Iris pigment epithelial cell (primary cell): ENCODE results near the gene TMEM163.
"Not testable (repeated sequence)": the region's sequence is repeated elsewhere in the genome, so short reads cannot be mapped to it uniquely, and the experiment has no call there.

Experiments used
- DNase-seq: peaks from one replicate; pipeline ENCODE4 v3.0.0-alpha.2; 2011; ENCODE audit warnings: low read depth

TMEM163 gene

DNA sequence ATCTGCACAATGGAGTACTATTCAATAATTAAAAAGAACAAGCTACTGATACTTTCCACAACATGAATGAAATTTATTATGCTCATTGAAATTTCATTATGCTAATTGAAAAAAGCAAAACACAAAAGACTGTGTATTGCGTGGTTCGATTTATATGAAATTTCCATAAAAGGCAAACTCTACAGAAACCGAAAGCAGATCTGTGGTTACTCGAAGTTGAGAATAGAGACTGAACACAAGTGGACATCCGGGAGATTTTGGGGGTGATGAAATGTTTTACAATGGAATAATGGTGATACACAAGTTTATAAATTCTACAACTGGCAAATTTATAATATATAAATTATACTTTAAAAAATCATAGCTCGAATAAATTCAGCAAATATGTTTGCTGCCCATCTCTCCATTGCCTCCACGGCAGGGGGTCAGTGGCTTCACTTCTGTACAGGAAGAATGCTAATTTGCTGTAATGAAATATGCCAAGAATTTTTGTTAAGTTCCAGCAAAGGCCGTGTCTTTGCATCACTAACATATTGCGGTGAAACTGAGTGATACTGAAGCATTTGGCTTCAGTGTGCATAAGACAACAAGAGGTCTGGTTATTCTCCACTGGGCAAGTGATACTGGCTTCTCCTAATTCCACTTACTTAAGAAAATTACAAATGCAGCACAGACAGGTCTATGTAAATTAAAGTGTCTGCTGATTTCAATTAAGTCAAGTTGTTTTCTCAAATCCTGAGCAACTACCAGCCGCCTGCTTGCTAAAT lies 96.7 kb downstream of the TMEM163 start:
- peak; percentile 2 for DNase-seq

DNA sequence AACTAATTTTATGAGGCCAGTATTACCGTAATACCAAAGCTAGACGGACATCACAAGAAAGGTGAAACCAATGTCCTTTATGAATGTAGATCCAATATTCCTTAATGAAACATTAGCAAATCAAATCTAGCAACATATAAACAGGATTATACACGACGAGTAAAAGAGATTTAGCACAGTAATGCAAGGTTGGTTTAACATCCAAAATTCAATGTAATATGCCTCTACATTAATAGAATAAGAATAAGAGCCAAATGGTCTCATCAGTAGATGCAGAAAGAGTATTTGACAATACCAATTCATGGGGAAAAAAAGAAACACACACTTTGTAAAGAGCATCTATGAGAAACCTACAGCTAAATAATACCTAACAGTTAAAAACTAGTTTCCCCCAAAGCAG lies 99.5 kb downstream of the TMEM163 start:
- no peak for DNase-seq

- DNase-seq: not testable (repeated sequence)
These were observed 103.3 kb downstream of the TMEM163 start for GRCh38 chr2:134615480-134615879.

DNA sequence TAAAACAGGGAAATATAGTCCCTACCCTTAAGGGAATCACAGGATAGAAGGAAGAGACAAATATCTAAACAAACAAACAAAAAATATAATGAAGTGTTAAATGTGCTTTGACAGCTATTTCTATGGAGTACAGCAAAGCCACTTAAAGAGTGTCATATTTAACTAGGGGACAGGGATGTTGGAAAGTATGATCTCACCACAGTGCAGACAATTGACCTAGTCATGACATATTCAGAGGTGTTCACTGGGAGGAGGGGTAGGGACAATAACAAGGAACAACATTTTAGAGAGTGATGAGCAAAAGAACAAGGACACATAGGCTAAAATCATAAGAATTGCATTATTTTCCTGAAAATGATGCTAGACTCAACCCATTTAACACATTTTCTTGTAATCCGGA lies 107.5 kb downstream of the TMEM163 start:
- DNase-seq: no peak

DNA sequence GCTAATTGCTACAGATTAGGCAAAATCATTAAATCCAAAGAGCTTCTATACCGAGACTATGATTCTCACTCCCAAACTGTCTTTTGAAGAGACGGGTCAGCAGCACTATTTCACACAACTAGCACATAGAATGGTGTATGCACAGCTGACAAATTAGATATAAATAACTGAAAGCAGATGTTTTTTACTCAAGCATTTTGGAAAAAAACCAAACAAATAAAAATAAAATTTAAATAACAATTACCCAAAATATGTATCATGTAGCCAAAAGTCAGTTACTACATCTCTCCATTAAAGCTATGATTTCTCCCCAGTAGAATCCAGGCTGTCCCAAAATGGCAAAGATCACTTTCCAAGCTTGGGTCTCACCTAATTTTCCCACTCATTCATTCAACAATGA lies 107.9 kb downstream of the TMEM163 start:
- DNase-seq: no peak

- no peak for DNase-seq
These were observed 108.8 kb downstream of the TMEM163 start for GRCh38 chr2:134609924-134610513.

DNA sequence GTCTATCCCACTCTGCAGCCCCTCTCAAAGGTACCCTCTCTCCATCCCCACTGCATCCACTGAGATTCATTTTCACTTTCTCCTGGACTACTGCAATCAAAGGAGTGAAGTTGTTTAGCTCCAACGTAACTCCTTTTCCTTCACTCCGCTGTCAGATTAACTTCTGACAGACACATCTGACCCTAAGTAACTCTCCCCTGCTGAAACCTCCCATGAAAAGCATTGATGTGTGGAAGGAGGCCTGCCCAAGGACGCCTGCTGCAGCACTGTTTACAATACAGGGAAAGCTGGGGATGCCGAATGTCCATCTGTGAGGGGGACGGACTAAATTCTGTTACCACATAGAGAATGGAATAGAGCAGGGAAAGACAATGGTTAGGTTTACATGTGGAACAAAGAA lies 114.8 kb downstream of the TMEM163 start:
- no peak for DNase-seq

DNA sequence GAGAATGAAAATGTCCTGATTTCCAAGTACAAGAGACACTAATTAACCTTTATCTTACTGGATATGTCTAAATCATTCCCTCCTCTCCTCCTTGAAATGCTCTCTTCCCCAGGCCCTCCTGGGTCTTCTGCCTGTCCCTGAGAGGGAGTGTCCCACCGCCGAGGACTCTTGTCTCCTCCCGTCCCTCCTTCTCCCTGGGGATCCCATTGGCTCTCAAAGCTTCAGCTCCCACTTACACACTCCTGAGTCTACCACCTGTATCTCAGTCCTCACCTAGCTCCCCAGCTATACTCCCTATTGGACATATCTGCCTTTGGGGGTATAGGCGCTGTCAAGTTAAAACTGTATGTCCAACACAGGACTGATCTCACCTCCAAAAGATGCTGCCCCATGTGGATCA lies 116.1 kb downstream of the TMEM163 start:
- DNase-seq: no peak

DNA sequence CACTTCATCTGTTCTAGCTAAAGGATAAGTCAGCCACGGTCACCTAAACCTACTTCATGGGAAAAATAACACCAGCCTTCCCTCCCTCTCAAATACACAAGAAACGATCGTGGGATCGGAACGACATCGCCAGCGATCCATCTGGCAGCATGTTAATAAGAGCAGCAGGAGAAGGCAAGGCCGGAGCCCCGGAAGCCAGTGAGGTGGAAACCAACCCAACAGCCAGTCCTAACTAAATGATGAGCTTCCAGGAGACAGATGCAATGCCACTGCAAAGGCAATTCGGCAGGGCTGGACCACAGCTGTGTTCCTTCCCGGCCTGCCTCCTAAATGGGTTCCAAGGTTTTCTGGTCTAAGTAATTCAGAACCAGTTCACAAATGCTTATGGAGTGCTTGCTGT lies 117.5 kb downstream of the TMEM163 start:
- no peak for DNase-seq

GRCh38 chr2:134600208-134600607 lies 118.6 kb downstream of the TMEM163 start:
- no peak for DNase-seq

- DNase-seq: no peak
These were observed 119.6 kb downstream of the TMEM163 start for GRCh38 chr2:134599236-134599635.

DNA sequence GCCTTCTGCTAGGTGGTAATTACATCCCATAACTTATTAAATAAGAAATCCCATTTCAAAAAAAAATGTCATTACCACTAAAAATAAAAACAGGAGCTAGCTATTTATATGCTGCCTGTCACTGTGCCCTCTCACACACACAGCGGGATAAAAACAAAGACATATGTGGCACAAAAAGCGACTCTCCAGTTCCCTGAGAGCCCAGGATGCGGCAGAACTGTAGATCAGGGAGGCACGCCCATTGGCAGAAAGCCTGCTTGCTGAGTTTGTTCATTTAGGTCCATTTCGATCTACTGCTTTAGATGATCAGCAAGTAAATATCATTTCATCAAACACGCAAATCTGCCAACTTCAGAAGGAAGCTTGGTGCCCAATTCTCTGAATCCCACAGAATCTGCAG lies 124.4 kb downstream of the TMEM163 start:
- DNase-seq: no peak

GRCh38 chr2:134593519-134593918 lies 125.3 kb downstream of the TMEM163 start:
- no peak for DNase-seq

DNA sequence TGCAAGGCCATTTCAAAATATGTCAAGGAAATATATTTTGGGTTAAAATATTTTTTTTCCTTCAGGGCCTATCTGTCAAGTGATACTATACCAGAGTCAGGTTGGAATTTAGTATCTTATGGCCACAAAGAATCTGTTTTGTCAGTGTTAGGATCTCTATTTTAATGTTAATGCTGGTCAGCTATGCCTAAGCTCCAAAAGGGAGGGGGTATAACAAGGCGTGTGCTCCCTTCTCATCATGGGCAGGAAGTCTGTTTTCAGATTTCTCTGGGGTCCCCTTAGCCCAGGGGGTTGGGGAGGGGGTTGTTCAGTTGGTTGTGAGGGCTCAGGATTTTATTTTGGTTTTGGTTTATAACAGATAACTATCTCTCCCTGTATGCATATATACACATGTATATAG lies 126.4 kb downstream of the TMEM163 start:
- no peak for DNase-seq

DNA sequence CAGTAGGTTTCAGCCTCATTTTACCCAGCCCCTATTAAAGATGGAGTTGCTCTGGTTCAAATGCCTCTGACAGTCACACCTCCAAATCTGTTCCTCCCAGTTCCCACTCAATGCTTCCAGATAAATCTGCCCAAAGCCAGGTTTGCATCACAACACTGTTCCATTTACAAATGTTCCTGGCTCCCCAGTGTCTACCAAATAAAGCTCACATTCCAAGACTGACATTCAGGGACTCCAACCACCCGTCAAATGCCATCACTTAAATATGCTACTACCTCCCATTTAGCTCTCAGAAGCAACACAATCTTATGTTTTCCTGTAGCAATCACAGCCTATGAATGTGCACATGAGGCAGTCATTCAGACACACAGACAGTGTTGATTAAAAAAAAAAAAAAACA lies 127.3 kb downstream of the TMEM163 start:
- DNase-seq: no peak

- no peak for DNase-seq
These were observed 128.1 kb downstream of the TMEM163 start for GRCh38 chr2:134590679-134591078.

GRCh38 chr2:134589171-134590083 lies 129.4 kb downstream of the TMEM163 start:
- DNase-seq: not testable (repeated sequence)

GRCh38 chr2:134588556-134588955 lies 130.2 kb downstream of the TMEM163 start:
- no peak for DNase-seq

DNA sequence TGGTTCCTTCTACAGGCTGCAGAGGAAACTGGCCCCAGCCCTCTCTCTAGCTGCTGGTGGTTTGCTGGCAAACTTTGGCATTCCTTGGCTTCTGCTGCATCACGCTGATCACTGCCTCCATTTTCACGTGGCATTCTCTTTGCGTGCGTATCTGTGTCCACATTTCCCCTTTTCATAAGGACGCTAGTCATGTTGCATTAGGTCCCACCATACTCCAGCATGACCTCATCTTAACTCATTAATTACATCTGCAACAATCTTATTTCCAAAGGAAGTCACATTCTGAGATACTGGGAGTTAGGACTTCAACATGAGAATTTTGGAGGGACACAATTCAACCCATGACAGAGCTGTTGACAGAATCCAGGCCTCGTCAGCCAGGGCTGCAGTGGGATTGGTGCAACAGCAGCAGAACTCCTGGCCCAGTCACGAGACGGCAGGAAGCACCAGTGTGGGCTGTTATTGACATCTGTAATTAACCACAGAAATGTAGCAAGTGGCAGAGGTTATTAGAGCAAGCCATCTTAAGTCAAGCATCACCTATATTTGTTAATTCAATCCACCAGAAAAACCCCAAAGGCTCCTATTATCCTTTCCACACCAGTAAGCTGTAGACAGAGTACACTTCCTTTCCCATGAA lies 132.4 kb downstream of the TMEM163 start:
- DNase-seq: no peak

DNA sequence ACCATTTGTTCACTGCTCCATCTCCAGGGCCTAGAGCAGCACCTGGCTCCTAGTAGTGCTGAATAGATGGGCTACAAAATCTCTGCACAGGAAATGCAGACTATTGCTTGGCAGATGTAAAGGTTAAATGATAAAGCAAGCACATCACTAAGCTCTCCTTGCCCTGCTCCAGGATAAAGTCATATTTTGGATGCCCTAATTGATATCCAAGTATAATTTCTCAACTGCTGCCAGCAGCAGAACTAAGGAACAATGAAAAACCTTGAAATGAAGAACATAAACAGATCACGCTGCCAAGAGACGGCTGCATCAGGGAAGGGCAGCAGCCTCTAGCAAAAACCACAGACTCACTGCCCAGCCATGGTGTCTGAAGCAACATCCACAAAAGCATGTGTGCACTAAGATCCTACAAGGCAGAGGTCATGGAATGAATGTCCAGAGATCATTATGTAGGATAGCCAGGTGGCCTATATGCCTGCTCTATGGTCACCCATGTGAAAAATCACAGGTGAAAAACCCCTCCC lies 134.7 kb downstream of the TMEM163 start:
- no peak for DNase-seq

DNA sequence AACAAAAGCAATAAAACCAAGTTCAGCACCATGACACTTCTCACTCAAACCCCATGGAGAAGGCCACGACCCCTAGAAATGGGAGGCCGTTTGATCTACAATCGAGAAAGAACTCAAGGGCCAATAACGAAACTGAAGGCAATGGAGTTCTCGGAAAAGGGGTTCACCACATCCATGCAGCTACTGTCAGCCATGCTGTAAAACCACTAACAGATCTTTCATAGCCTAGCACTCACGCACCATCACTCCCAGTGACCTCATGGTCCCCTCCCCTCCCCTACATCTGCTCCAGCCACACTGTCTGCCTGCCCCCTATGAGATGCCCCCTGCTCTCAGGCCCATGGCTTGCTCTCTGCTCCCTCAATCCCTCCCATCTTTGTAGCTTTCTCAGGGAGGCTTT lies 135.3 kb downstream of the TMEM163 start:
- DNase-seq: no peak

- DNase-seq: no peak
These were observed 136.3 kb downstream of the TMEM163 start for GRCh38 chr2:134582547-134582899.
